ENCODE results near the gene TRMT10B.
A peak's percentile ranks its signal among the peaks of the same experiment; 100 is the strongest.
"Not testable (repeated sequence)": the region's sequence is repeated elsewhere in the genome, so short reads cannot be mapped to it uniquely, and the experiment has no call there.

Gene TRMT10B

DNA sequence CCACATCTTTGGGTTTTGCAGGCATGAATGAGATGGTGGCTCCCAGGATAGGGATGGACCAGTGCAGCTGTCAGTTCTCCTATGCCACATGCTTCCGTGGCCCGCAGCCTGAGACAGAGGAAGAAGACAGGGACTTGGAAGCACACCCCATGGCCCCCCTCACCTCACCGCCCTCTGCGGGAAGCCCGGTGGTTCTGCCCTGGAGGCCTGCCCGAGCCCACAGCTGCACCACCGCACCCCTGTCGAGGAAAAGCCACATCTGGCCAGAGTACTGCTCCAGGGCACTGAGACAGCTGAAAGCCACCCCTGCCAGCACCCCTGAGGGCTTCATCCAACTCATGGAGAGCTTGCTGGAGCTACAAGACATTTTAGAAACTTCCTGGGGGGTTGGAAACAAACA, 7.6 kb upstream of the TRMT10B start:
- no peak overlapping the region for H4K5ac ChIP-seq (ENCODE audit: low read length)
- no peak overlapping the region for H3K4ac ChIP-seq (ENCODE audit: low read depth, low read length)
- H3K4me3 ChIP-seq (ENCODE audit: low read length) = no peak overlapping the region
- no peak for DNase-seq
- no peak overlapping the region for H3K56ac ChIP-seq (ENCODE audit: low read length)
- no peak overlapping the region for H3K23ac ChIP-seq (ENCODE audit: low read length)
- no peaks in the 10 kb centered on the region for H3K79me1 ChIP-seq (ENCODE audit: low read length)
- H2AK5ac ChIP-seq (ENCODE audit: low read length) = no peak overlapping the region
- no peaks in the 10 kb centered on the region for H3K36me3 ChIP-seq (ENCODE audit: control insufficient read depth, insufficient read depth, low read length)
- H2BK5ac ChIP-seq (ENCODE audit: low read length) = no peak overlapping the region
- no peak overlapping the region for H4K8ac ChIP-seq (ENCODE audit: low read depth, low read length)
- no peak overlapping the region for H3K9ac ChIP-seq (ENCODE audit: low read length)
- WGBS (ENCODE audit: extremely low coverage, insufficient coverage, low lambda C conversion rate) = no CpG with 5 or more reads among the region's 8 CpGs
- no peaks in the 10 kb centered on the region for H3K27me3 ChIP-seq (ENCODE audit: insufficient read depth, low read length, poor library complexity)
- H2BK120ac ChIP-seq (ENCODE audit: low read depth, low read length) = no peak overlapping the region
- H3K4me1 ChIP-seq (ENCODE audit: control insufficient read depth, low read depth, low read length) = no peaks in the 10 kb centered on the region
- no peaks in the 10 kb centered on the region for H3K79me2 ChIP-seq (ENCODE audit: control insufficient read depth, insufficient read depth, low read length)
- H3K18ac ChIP-seq (ENCODE audit: low read length) = no peak overlapping the region
- H2BK15ac ChIP-seq (replicated peaks; ENCODE audit: low read depth) = no peak overlapping the region
- no peak overlapping the region for H3K4me2 ChIP-seq (ENCODE audit: low read length)
- H3K27ac ChIP-seq (ENCODE audit: low read depth, low read length) = no peak overlapping the region

DNA sequence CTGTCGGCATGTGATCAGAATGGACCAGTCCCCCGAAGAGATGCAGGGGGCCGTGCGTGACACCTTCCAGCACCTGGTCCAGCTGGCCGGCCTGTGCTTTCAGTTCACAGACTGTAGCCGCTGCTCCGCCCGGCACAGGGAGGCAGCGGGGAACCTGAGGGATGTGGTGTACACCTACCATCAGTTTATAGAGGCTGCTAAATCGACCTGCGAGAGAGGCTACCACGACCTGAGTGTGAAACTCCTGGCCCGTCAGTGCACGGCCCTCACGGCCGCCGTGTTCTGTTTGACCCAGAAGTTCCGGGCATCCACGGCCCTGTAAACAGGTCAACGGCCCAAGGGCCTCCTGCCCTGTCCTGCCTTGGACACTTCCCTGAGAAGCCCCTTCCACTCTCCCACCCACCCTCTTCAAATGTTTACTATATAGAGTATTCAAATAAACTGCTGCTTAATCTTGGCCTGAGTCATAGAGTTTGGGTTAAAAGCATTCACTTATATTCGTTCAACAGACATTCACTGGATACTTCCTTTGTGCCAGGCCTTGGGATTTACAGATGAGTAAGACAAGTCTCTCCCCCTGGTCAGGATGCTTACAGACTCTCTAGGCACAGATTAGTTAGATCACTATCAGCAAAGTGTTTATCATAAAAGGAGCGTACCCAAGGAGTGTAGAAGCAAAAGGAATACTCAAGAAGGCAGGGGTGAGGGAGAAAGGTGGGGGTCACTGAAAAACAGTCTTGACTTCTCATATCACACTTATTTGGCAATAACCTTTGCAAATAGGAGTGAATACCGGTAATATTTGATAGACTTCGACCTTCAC, 6.9 kb upstream of the TRMT10B start:
- Histone ChIP-seq H3K18ac (ENCODE audit: low read length) (no peak overlapping the region), H2AK5ac (ENCODE audit: low read length) (no peak overlapping the region), H2BK120ac (ENCODE audit: low read depth, low read length) (no peak overlapping the region), H3K9ac (ENCODE audit: low read length) (no peak overlapping the region), H3K4me3 (ENCODE audit: low read length) (no peak overlapping the region), H3K56ac (ENCODE audit: low read length) (no peak overlapping the region), H3K4me2 (ENCODE audit: low read length) (no peak overlapping the region), H3K79me2 (ENCODE audit: control insufficient read depth, insufficient read depth, low read length) (no peaks in the 10 kb centered on the region), H3K4ac (ENCODE audit: low read depth, low read length) (no peak overlapping the region), H3K27me3 (ENCODE audit: insufficient read depth, low read length, poor library complexity) (no peaks in the 10 kb centered on the region), H3K27ac (ENCODE audit: low read depth, low read length) (no peak overlapping the region), H3K4me1 (ENCODE audit: control insufficient read depth, low read depth, low read length) (peaks cover 2% of the 10 kb centered on the region), H2BK15ac (replicated peaks; ENCODE audit: low read depth) (no peak overlapping the region), H4K5ac (ENCODE audit: low read length) (no peak overlapping the region), H4K8ac (ENCODE audit: low read depth, low read length) (no peak overlapping the region), H3K79me1 (ENCODE audit: low read length) (no peaks in the 10 kb centered on the region), H3K36me3 (ENCODE audit: control insufficient read depth, insufficient read depth, low read length) (no peaks in the 10 kb centered on the region), H3K23ac (ENCODE audit: low read length) (no peak overlapping the region), H2BK5ac (ENCODE audit: low read length) (no peak overlapping the region)
- no CpG with 5 or more reads among the region's 24 CpGs for WGBS (ENCODE audit: extremely low coverage, insufficient coverage, low lambda C conversion rate)
- DNase-seq = peak; percentile 47

DNA sequence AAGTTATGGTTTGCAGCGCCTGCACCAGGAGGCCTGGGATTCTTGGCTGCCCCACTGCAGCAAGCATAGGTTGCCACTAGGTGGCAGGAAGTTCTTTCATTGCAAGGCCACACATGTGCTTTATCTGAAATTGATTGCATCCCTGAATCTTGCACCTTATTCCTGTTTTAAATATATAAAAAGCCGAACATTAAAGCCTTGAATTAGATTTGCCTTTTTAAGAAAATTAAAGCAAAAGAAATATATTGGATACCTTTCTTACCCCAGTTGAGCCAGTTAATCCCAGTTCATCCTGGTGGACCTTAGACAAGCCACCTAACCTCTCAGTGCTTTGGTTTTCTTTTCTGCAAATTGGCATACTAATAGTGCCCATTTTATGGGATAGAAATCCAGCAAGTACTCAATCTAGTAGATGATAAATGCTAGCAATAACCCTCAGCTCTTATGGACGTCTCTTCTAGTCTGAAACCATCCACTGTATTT, 6.3 kb upstream of the TRMT10B start:
- Histone ChIP-seq H3K4ac (ENCODE audit: low read depth, low read length) (no peak overlapping the region), H3K27ac (ENCODE audit: low read depth, low read length) (no peak overlapping the region), H3K4me3 (ENCODE audit: low read length) (no peak overlapping the region), H2BK15ac (replicated peaks; ENCODE audit: low read depth) (no peak overlapping the region), H4K5ac (ENCODE audit: low read length) (no peak overlapping the region), H3K56ac (ENCODE audit: low read length) (no peak overlapping the region), H3K27me3 (ENCODE audit: insufficient read depth, low read length, poor library complexity) (no peaks in the 10 kb centered on the region), H3K4me2 (ENCODE audit: low read length) (no peak overlapping the region), H2BK120ac (ENCODE audit: low read depth, low read length) (no peak overlapping the region), H3K79me2 (ENCODE audit: control insufficient read depth, insufficient read depth, low read length) (no peaks in the 10 kb centered on the region), H3K18ac (ENCODE audit: low read length) (no peak overlapping the region), H2BK5ac (ENCODE audit: low read length) (no peak overlapping the region), H3K9ac (ENCODE audit: low read length) (no peak overlapping the region), H4K8ac (ENCODE audit: low read depth, low read length) (no peak overlapping the region), H3K79me1 (ENCODE audit: low read length) (no peaks in the 10 kb centered on the region), H3K23ac (ENCODE audit: low read length) (no peak overlapping the region), H3K36me3 (ENCODE audit: control insufficient read depth, insufficient read depth, low read length) (no peaks in the 10 kb centered on the region), H3K4me1 (ENCODE audit: control insufficient read depth, low read depth, low read length) (peaks cover 2% of the 10 kb centered on the region), H2AK5ac (ENCODE audit: low read length) (no peak overlapping the region)
- DNase-seq = peak; percentile 69
- WGBS (ENCODE audit: extremely low coverage, insufficient coverage, low lambda C conversion rate) = no CpG with 5 or more reads among the region's 3 CpGs

DNA sequence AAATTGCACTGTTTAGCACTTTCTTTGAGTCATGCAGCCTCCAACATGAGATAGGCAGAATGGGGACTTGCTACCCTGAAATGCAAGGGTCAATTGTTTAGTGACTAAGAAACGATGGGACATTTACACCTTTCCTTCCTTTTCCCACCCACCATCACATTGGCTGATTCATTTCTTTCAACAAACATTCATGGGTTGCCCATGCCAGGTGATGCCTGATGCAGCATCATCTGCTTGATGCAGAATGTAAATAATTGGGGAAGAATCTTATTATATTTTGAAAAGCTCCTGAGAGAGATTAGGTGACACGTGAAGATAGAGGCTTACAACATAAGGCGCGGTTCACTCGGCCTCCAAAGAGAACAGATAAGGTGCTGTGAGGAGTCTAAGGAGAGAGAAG, 4.5 kb upstream of the TRMT10B start:
- peaks cover 2% of the 10 kb centered on the region for H3K4me1 ChIP-seq (ENCODE audit: control insufficient read depth, low read depth, low read length)
- no peak overlapping the region for H4K5ac ChIP-seq (ENCODE audit: low read length)
- no peak overlapping the region for H3K4ac ChIP-seq (ENCODE audit: low read depth, low read length)
- H3K27ac ChIP-seq (ENCODE audit: low read depth, low read length) = no peak overlapping the region
- no peak overlapping the region for H2BK15ac ChIP-seq (replicated peaks; ENCODE audit: low read depth)
- H3K79me2 ChIP-seq (ENCODE audit: control insufficient read depth, insufficient read depth, low read length) = no peaks in the 10 kb centered on the region
- no peak overlapping the region for H2AK5ac ChIP-seq (ENCODE audit: low read length)
- H3K27me3 ChIP-seq (ENCODE audit: insufficient read depth, low read length, poor library complexity) = no peaks in the 10 kb centered on the region
- H3K23ac ChIP-seq (ENCODE audit: low read length) = no peak overlapping the region
- H3K56ac ChIP-seq (ENCODE audit: low read length) = no peak overlapping the region
- no peaks in the 10 kb centered on the region for H3K36me3 ChIP-seq (ENCODE audit: control insufficient read depth, insufficient read depth, low read length)
- no peak overlapping the region for H4K8ac ChIP-seq (ENCODE audit: low read depth, low read length)
- H2BK5ac ChIP-seq (ENCODE audit: low read length) = no peak overlapping the region
- H3K9ac ChIP-seq (ENCODE audit: low read length) = no peak overlapping the region
- H3K18ac ChIP-seq (ENCODE audit: low read length) = no peak overlapping the region
- DNase-seq = no peak
- no peak overlapping the region for H2BK120ac ChIP-seq (ENCODE audit: low read depth, low read length)
- WGBS (ENCODE audit: extremely low coverage, insufficient coverage, low lambda C conversion rate) = no CpG with 5 or more reads among the region's 5 CpGs
- no peak overlapping the region for H3K4me2 ChIP-seq (ENCODE audit: low read length)
- H3K79me1 ChIP-seq (ENCODE audit: low read length) = no peaks in the 10 kb centered on the region
- H3K4me3 ChIP-seq (ENCODE audit: low read length) = no peak overlapping the region

DNA sequence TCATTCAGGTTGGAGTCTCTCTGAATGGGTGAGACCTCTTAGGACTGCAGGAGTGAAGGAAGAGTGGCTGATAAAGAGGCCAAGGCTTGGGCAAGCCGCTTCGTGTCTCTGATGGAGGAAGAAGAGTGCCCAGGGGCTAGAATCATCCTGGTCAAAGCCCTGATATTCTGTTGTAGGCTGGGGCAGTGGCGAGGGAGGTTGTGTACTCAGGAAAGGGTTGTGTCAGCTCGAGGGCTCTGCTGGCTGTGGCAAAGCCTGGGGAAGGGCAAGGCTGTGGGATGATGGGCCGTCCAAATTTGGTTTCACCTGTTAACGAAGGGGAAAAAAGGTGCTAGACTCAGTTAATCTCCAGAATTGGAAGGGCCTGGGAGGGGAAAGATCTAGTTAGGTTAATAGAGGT, 2.4 kb upstream of the TRMT10B start:
- no peak overlapping the region for H3K4ac ChIP-seq (ENCODE audit: low read depth, low read length)
- H3K4me3 ChIP-seq (ENCODE audit: low read length) = no peak overlapping the region
- H3K4me1 ChIP-seq (ENCODE audit: control insufficient read depth, low read depth, low read length) = peaks cover 2% of the 10 kb centered on the region
- H4K8ac ChIP-seq (ENCODE audit: low read depth, low read length) = no peak overlapping the region
- no peak overlapping the region for H2AK5ac ChIP-seq (ENCODE audit: low read length)
- no peaks in the 10 kb centered on the region for H3K27me3 ChIP-seq (ENCODE audit: insufficient read depth, low read length, poor library complexity)
- no peak overlapping the region for H2BK5ac ChIP-seq (ENCODE audit: low read length)
- no peak overlapping the region for H2BK15ac ChIP-seq (replicated peaks; ENCODE audit: low read depth)
- H3K4me2 ChIP-seq (ENCODE audit: low read length) = no peak overlapping the region
- DNase-seq = no peak
- H3K27ac ChIP-seq (ENCODE audit: low read depth, low read length) = no peak overlapping the region
- H3K79me2 ChIP-seq (ENCODE audit: control insufficient read depth, insufficient read depth, low read length) = no peaks in the 10 kb centered on the region
- no peaks in the 10 kb centered on the region for H3K79me1 ChIP-seq (ENCODE audit: low read length)
- H4K5ac ChIP-seq (ENCODE audit: low read length) = no peak overlapping the region
- whole genome bisulfite sequencing (ENCODE audit: extremely low coverage, insufficient coverage, low lambda C conversion rate) = no CpG with 5 or more reads among the region's 6 CpGs
- no peaks in the 10 kb centered on the region for H3K36me3 ChIP-seq (ENCODE audit: control insufficient read depth, insufficient read depth, low read length)
- no peak overlapping the region for H3K23ac ChIP-seq (ENCODE audit: low read length)
- H3K56ac ChIP-seq (ENCODE audit: low read length) = no peak overlapping the region
- H3K18ac ChIP-seq (ENCODE audit: low read length) = no peak overlapping the region
- H2BK120ac ChIP-seq (ENCODE audit: low read depth, low read length) = no peak overlapping the region
- H3K9ac ChIP-seq (ENCODE audit: low read length) = no peak overlapping the region

DNA sequence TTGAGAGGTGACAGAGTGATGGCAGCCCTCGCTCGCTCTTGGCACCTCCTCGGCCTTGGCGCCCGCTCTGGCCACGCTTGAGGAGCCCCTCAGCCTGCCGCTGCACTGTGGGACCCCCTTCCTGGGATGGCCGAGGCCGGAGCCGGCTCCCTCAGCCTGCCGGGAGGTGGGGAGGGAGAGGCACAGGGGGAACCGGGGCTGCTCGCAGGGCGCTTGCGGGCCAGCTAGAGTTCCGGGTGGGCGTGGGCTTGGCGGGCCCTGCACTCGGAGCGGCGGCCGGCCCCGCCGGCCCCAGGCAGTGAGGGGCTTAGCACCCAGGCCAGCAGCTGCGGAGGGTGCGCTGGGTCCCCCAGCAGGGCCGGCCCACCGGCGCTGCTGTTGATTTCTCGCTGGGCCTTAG, 1.9 kb upstream of the TRMT10B start:
- H3K18ac ChIP-seq (ENCODE audit: low read length) = not testable (repeated sequence)

More for the DNA sequence above, 1.9 kb upstream of the TRMT10B start:
- H3K79me2 ChIP-seq (ENCODE audit: control insufficient read depth, insufficient read depth, low read length); H3K56ac ChIP-seq (ENCODE audit: low read length); H2BK5ac ChIP-seq (ENCODE audit: low read length); H3K79me1 ChIP-seq (ENCODE audit: low read length); H3K4ac ChIP-seq (ENCODE audit: low read depth, low read length); H3K23ac ChIP-seq (ENCODE audit: low read length); H2AK5ac ChIP-seq (ENCODE audit: low read length); H4K8ac ChIP-seq (ENCODE audit: low read depth, low read length); H3K4me1 ChIP-seq (ENCODE audit: control insufficient read depth, low read depth, low read length); H3K9ac ChIP-seq (ENCODE audit: low read length); H3K4me3 ChIP-seq (ENCODE audit: low read length); H3K27me3 ChIP-seq (ENCODE audit: insufficient read depth, low read length, poor library complexity); H3K27ac ChIP-seq (ENCODE audit: low read depth, low read length); H3K36me3 ChIP-seq (ENCODE audit: control insufficient read depth, insufficient read depth, low read length); H2BK15ac ChIP-seq (replicated peaks; ENCODE audit: low read depth); DNase-seq; H4K5ac ChIP-seq (ENCODE audit: low read length); H2BK120ac ChIP-seq (ENCODE audit: low read depth, low read length); H3K4me2 ChIP-seq (ENCODE audit: low read length): not testable (repeated sequence)
- no CpG with 5 or more reads among the region's 30 CpGs for WGBS (ENCODE audit: extremely low coverage, insufficient coverage, low lambda C conversion rate)
